Midbrain (tissue), 1 donor: ENCODE data around the gene TAF4.

ENCODE experiments used
- DNase-seq: peaks from one replicate; lab custom pipeline; 2025; lab: John Stamatoyannopoulos, UW

Gene TAF4

GRCh38 chr20:61932199-61932592, 133.5 kb downstream of the TAF4 start:
- DNase-seq, result no peak

GRCh38 chr20:61931476-61932198, 134.0 kb downstream of the TAF4 start:
- no peak for DNase-seq

- DNase-seq, result no peak
Observed at GRCh38 chr20:61930776-61931475, 134.8 kb downstream of the TAF4 start.

- DNase-seq, result no peak
Observed at GRCh38 chr20:61929971-61930666, 135.6 kb downstream of the TAF4 start.

GRCh38 chr20:61929561-61929960, 136.1 kb downstream of the TAF4 start:
- DNase-seq, result no peak

- DNase-seq, result no peak
Observed at GRCh38 chr20:61927826-61928541, 137.7 kb downstream of the TAF4 start.

GRCh38 chr20:61927193-61927825, 138.4 kb downstream of the TAF4 start:
- no peak for DNase-seq

GRCh38 chr20:61926796-61927192, 138.9 kb downstream of the TAF4 start:
- no peak for DNase-seq

GRCh38 chr20:61926253-61926613, 139.4 kb downstream of the TAF4 start:
- DNase-seq, result no peak

- no peak for DNase-seq
Observed at GRCh38 chr20:61925555-61926252, 140.0 kb downstream of the TAF4 start.

GRCh38 chr20:61924858-61925554, 140.7 kb downstream of the TAF4 start:
- no peak for DNase-seq
